ENCODE measurements around the gene ATPAF2.

The ATPAF2 gene

DNA sequence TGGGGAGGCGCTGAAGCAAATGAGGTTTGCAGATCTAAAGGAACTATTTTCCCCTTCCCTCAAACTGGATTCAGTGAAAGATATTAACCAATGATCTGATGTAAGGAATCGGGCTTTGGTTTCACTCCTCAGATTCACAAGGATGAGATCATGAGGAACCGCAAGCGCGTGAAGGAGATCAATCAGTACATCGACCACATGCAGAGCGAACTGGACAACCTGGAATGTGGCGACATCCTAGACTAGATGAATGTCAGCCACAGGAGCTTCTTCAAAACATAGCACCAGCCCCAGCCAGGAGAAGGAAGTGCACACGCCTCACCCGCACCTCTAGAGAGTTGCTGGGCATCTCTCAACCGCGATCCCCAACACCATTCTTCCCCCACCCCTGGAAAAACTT, 22.5 kb downstream of the ATPAF2 start:
- Histone ChIP-seq H3K4me1 (peaks cover 56% of the 10 kb centered on the region), H3K36me3 (peaks cover 18% of the 10 kb centered on the region), H3K9me3 (no peaks in the 10 kb centered on the region), H3K27ac (no peak overlapping the region), H3K4me3 (no peak overlapping the region), H4K20me1 (peaks cover 12% of the 10 kb centered on the region), H3K4me2 (peak overlapping the region; percentile 66), H3K27me3 (no peaks in the 10 kb centered on the region), H3K9ac (no peak overlapping the region)
- TF ChIP-seq Cebpa-rat (IDR thresholded peaks at IDR 0.05), result no peak

DNA sequence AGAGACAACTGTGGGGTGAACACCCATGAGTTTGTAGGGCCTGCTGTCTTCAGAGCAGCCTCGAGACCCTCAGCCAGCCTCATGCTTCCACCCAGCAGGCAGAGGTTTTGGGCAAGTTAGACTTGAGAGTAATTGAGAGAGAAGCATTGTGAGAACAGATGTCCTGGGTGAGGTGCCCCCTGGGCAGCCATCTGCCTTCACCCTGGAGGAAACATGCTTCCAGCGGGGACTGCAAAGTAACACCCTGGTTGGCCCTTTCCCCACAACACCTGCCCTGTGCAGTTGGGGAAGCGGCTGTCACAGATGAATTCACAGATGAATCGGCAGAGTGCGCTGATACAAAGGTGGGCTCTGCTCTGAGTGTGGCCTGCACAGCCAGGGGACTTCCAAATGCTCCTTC, 23.4 kb downstream of the ATPAF2 start:
- Histone ChIP-seq H3K9ac (no peak overlapping the region; the same call in 1 of the 2 replicates), H3K4me1 (peaks cover 56% of the 10 kb centered on the region), H4K20me1 (peaks cover 12% of the 10 kb centered on the region), H3K36me3 (peaks cover 16% of the 10 kb centered on the region), H3K27ac (peak overlapping the region; percentile 39), H3K27me3 (no peaks in the 10 kb centered on the region), H3K9me3 (no peaks in the 10 kb centered on the region), H3K4me2 (peak overlapping the region; percentile 66), H3K4me3 (no peak overlapping the region)
- no peak for TF ChIP-seq Cebpa-rat (IDR thresholded peaks at IDR 0.05)

GRCh38 chr17:18014006-18014405, 25.0 kb downstream of the ATPAF2 start:
- no peak overlapping the region for H3K9ac ChIP-seq
- TF ChIP-seq Cebpa-rat (IDR thresholded peaks at IDR 0.05), result no peak

GRCh38 chr17:18011286-18011685, 27.7 kb downstream of the ATPAF2 start:
- peaks cover 27% of the 10 kb centered on the region for H3K4me1 ChIP-seq
- no peaks in the 10 kb centered on the region for H3K27me3 ChIP-seq
- H3K4me2 ChIP-seq, result no peak overlapping the region
- no peak for TF ChIP-seq Cebpa-rat (IDR thresholded peaks at IDR 0.05)
- H3K9me3 ChIP-seq, result no peaks in the 10 kb centered on the region
- H3K4me3 ChIP-seq, result no peak overlapping the region
- H3K36me3 ChIP-seq, result peaks cover 42% of the 10 kb centered on the region
- H4K20me1 ChIP-seq, result no peaks in the 10 kb centered on the region
- H3K9ac ChIP-seq, result no peak overlapping the region
- no peak overlapping the region for H3K27ac ChIP-seq

More at GRCh38 chr17:18014006-18014405, 25.0 kb downstream of the ATPAF2 start:
- H3K4me3 ChIP-seq, result no peak overlapping the region
- H4K20me1 ChIP-seq, result peaks cover 12% of the 10 kb centered on the region
- H3K27ac ChIP-seq, result no peak overlapping the region
- no peak overlapping the region for H3K4me2 ChIP-seq
- H3K9me3 ChIP-seq, result no peaks in the 10 kb centered on the region
- peaks cover 45% of the 10 kb centered on the region for H3K4me1 ChIP-seq
- no peaks in the 10 kb centered on the region for H3K27me3 ChIP-seq
- H3K36me3 ChIP-seq, result peaks cover 24% of the 10 kb centered on the region

- Histone ChIP-seq H3K4me2 (no peak overlapping the region), H3K27me3 (no peaks in the 10 kb centered on the region), H3K27ac (no peak overlapping the region), H3K9ac (no peak overlapping the region), H3K4me1 (peaks cover 14% of the 10 kb centered on the region), H4K20me1 (no peaks in the 10 kb centered on the region), H3K36me3 (peaks cover 44% of the 10 kb centered on the region), H3K9me3 (no peaks in the 10 kb centered on the region), H3K4me3 (no peak overlapping the region)
- no peak for TF ChIP-seq Cebpa-rat (IDR thresholded peaks at IDR 0.05)
Measured at GRCh38 chr17:18009609-18010420, 29.2 kb downstream of the ATPAF2 start.

DNA sequence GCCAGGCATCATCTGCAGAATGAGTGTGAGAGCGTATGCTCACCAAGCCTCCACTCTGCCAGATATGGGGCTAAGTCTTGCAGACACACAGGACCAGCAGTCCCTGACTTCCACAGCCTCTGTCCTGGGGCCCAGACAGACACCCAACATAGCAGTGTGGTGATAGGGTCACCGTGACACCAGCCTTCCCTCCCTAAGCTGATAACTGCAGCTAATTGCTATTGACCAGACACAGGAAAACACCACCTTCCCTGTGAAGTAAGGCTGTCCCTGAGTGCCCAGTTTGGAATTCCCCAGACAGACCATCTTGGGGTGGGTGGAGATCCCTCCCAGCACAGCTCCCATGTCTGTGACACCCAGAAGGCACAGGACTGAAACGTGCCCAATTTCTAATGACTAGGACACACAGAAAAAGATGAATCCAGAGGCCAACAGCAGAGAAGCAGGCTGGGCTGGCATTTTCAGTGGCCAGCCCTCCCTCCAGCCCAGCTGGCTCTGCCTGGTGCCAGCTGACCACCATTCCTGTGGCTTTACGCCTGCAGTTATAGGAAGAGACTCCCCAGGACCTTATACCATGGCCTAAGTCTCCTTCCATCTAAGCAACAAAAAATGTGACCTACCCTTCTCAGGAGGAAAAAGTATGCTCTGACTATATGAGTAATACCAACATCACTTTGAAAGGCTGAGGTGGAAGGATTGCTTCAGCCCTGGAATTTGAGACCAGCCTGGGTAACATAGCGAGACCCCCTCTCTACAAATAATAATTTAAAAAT, 30.3 kb downstream of the ATPAF2 start:
- Histone ChIP-seq H3K4me2 (no peak overlapping the region), H3K27ac (no peak overlapping the region)

DNA sequence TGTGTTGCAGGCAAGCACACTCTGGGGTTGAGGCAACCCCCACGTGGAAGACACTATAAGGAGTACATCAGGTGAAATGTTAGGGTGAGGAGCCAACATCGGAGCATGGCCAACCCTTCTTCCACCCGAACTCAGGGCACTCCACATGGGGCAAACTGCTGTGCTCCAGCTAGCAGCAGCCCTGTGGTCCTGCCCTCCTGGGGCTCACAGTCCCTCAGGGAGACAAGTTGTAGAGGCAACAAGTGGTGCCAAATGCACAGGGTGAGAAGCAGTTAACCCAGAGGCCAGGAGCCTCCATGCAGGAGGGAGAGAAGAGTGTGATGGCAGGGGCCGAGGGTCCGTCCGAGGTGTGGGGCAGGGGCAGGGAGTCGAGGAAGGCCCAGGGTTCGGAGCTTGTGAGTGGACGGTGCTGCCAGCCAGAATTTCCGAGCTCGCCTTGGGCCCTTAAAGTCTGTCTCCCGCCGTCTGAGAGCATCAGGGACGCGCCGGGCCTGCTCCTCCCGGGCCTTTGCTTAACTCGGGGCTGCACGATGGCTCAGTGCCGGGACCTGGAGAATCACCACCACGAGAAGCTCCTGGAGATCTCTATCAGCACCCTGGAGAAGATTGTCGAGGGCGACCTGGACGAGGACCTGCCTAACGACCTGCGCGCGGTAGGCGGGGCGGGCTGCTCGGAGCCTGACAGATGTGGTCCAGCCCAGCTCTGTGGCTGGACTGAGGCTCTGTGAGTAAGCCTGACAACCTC, 32.3 kb downstream of the ATPAF2 start:
- Histone ChIP-seq H3K4me2 (peak overlapping the region; percentile 26), H3K36me3 (peaks cover 42% of the 10 kb centered on the region), H3K9ac (no peak overlapping the region), H3K27me3 (no peaks in the 10 kb centered on the region), H3K4me1 (peaks cover 37% of the 10 kb centered on the region), H3K9me3 (no peaks in the 10 kb centered on the region), H3K27ac (no peak overlapping the region), H3K4me3 (no peak overlapping the region), H4K20me1 (no peaks in the 10 kb centered on the region)
- no peak for TF ChIP-seq Cebpa-rat (IDR thresholded peaks at IDR 0.05)

More for the DNA sequence above, 30.3 kb downstream of the ATPAF2 start:
- Histone ChIP-seq H3K4me1 (peaks cover 17% of the 10 kb centered on the region), H4K20me1 (no peaks in the 10 kb centered on the region), H3K36me3 (peaks cover 44% of the 10 kb centered on the region), H3K4me3 (no peak overlapping the region), H3K9me3 (no peaks in the 10 kb centered on the region), H3K9ac (no peak overlapping the region), H3K27me3 (no peaks in the 10 kb centered on the region)
- no peak for TF ChIP-seq Cebpa-rat (IDR thresholded peaks at IDR 0.05)

DNA sequence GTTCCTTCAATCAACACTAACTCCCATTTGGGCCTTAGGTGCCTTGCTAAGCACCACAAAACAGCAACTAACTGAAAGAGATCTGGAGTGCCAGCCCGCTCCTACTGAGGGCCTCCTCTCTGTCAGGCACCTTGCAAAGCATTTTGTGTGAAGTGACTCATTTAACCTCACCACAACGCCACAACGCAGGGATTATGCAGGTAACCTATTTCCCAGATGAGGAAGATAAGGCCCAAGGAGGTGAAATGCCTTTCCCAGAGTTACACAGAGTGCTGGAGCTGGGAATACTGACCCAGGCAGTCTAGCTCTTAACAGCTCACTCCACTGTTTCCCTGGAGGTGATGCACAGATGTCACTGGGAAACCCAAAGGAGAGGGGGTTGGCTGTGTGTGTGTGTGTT, 33.5 kb downstream of the ATPAF2 start:
- no peak for TF ChIP-seq Cebpa-rat (IDR thresholded peaks at IDR 0.05)
- no peak overlapping the region for H3K4me2 ChIP-seq

DNA sequence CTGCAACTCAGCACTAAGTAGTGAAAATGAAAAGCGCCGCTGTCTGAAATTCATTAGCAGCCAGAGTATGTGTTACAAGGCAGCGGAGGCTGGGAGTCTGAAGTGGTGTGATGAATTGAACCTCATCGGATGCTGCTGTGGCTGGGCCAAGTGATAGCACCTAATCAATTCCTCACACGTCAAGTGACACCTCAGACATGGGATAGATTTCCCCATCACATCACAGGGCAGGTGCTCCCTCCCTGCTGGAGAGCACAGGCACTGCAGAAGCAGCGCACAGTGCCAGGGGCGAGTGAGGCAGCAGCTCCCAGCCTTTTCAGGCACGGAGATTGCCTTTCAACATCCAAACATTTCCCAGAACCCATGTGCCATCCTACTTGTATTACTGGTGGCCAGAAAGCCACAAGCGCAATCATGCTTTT, 34.1 kb downstream of the ATPAF2 start:
- H3K4me3 ChIP-seq, result no peak overlapping the region
- no peak overlapping the region for H3K4me2 ChIP-seq
- H4K20me1 ChIP-seq, result no peaks in the 10 kb centered on the region
- H3K36me3 ChIP-seq, result peaks cover 26% of the 10 kb centered on the region
- H3K9me3 ChIP-seq, result no peaks in the 10 kb centered on the region
- no peak overlapping the region for H3K9ac ChIP-seq
- peaks cover 39% of the 10 kb centered on the region for H3K4me1 ChIP-seq
- TF ChIP-seq Cebpa-rat (IDR thresholded peaks at IDR 0.05), result no peak
- no peak overlapping the region for H3K27ac ChIP-seq
- no peaks in the 10 kb centered on the region for H3K27me3 ChIP-seq

More for the DNA sequence above, 33.5 kb downstream of the ATPAF2 start:
- Histone ChIP-seq H3K4me1 (peaks cover 37% of the 10 kb centered on the region), H3K9ac (no peak overlapping the region), H3K27me3 (no peaks in the 10 kb centered on the region), H3K27ac (no peak overlapping the region), H4K20me1 (no peaks in the 10 kb centered on the region), H3K36me3 (peaks cover 32% of the 10 kb centered on the region), H3K4me3 (no peak overlapping the region), H3K9me3 (no peaks in the 10 kb centered on the region)
